Peyer's patch (tissue), 4 donors: Measurements from ENCODE around the gene ARAP2. TPM values are rescaled to one million over a fixed set of nuclear protein-coding genes. Genes with fewer than 3 reads are reported as not detected.

Source experiments
- DNase-seq, 3 donors: peaks; one replicate each; pipeline ENCODE4 v3.0.0-alpha.2; 2017 to 2019
- H3K27ac ChIP-seq, 4 donors: fragments of 200-600 bp; sonication (generic); one replicate each; pipeline ENCODE4 v1.5.1; 2016 to 2019
- H3K27me3 ChIP-seq, 2 donors: fragments of 200-600 bp; sonication (generic); one replicate each; pipeline ENCODE4 v1.5.1; 2019
- H3K36me3 ChIP-seq, 3 donors: fragments of 200-600 bp; sonication (generic); one replicate each; pipeline ENCODE4 v1.5.1; 2016 to 2019
- H3K4me1 ChIP-seq, 4 donors: fragments of 200-600 bp; sonication (generic); one replicate each; pipeline ENCODE4 v1.5.1; 2016 to 2019
- H3K4me3 ChIP-seq, 4 donors: fragments of 200-600 bp; sonication (generic); 1 replicate in 3 of 4; 2 replicates in 1 of 4; pipeline ENCODE4 v1.5.1; 2016 to 2019; ENCODE audit warnings: mild to moderate bottlenecking in 1 of 4
- H3K9me3 ChIP-seq, 4 donors: fragments of 200-600 bp; sonication (generic); one replicate each; pipeline ENCODE4 v1.5.1; 2016 to 2019; ENCODE audit warnings: mild to moderate bottlenecking in 1 of 4
- CTCF ChIP-seq, 6 experiments: fragments of 450-650 bp in 4 of 6; fragments of 200-600 bp in 2 of 6; sonication (generic) in 1 of 6; IDR thresholded peaks; one replicate each; pipeline ENCODE4 v1.5.1; 2017 to 2019; ENCODE audit warnings: antibody characterized with exemption in 6 of 6, mild to moderate bottlenecking in 3 of 6, moderate library complexity in 1 of 6
- POLR2A ChIP-seq, 2 donors: fragments of 450-650 bp; IDR thresholded peaks; one replicate each; pipeline ENCODE4 v1.5.1; 2017; ENCODE audit warnings: antibody characterized with exemption in 2 of 2, mild to moderate bottlenecking in 2 of 2, moderate library complexity in 2 of 2
- total RNA-seq, 4 donors: library from RNA; depleted of rRNA; stranded (reverse); fragments of >200 nt; gene quantifications; one replicate each; pipeline ENCODE4 v1.1.0, GENCODE V29; 2016

Gene ARAP2
- total RNA-seq, 4 donors from 2014 or later, result 66.8 to 115 (median 81.9) TPM

GRCh38 chr4:36207367-36207766, 36.9 kb downstream of the ARAP2 start:
- Histone ChIP-seq H3K9me3 (no peaks in the 10 kb centered on the region), H3K27me3 (no peaks in the 10 kb centered on the region), H3K4me3 (no peak overlapping the region), H3K4me1 (no peaks in the 10 kb centered on the region), H3K36me3 (peaks cover 0 to 8% (median 0%) of the 10 kb centered on the region in 3 donors), H3K27ac (no peak overlapping the region)
- TF ChIP-seq CTCF (IDR thresholded peaks at IDR 0.05) (no peak), POLR2A (IDR thresholded peaks at IDR 0.05) (no peak)
- DNase-seq, result no peak

GRCh38 chr4:36206603-36207311, 37.6 kb downstream of the ARAP2 start:
- H3K4me3 ChIP-seq, result no peak overlapping the region
- no peak overlapping the region for H3K27ac ChIP-seq
- no peak for DNase-seq
- H3K27me3 ChIP-seq, result no peaks in the 10 kb centered on the region
- no peaks in the 10 kb centered on the region for H3K9me3 ChIP-seq
- H3K4me1 ChIP-seq, result no peaks in the 10 kb centered on the region
- no peak for TF ChIP-seq POLR2A (IDR thresholded peaks at IDR 0.05)
- no peak for TF ChIP-seq CTCF (IDR thresholded peaks at IDR 0.05)
- H3K36me3 ChIP-seq, result peaks cover 0 to 8% (median 0%) of the 10 kb centered on the region in 3 donors

DNA sequence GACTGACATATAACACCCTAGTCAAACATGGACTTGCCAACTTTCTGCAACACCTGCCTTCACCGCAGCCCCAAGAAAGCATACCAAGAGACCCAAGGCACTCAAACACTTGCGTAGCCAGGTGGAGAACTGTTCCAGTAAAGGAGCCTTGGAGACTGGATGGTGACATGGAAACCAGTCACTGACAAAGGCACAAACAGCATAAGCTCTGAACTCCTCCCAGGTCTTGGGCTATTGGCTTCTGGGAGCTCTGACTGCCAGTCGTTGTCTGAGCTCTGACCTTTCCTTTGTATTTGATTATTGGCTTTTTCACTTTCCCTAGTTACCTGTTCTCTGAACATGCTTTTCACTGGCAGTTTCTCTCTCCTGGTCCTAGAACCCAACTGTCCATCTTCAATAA, 38.3 kb downstream of the ARAP2 start:
- Histone ChIP-seq H3K27me3 (no peaks in the 10 kb centered on the region), H3K27ac (no peak overlapping the region), H3K36me3 (peaks cover 0 to 8% (median 0%) of the 10 kb centered on the region in 3 donors), H3K4me3 (no peak overlapping the region), H3K9me3 (no peaks in the 10 kb centered on the region), H3K4me1 (no peaks in the 10 kb centered on the region)
- DNase-seq, result no peak
- TF ChIP-seq POLR2A (IDR thresholded peaks at IDR 0.05), result no peak
- no peak for TF ChIP-seq CTCF (IDR thresholded peaks at IDR 0.05)

DNA sequence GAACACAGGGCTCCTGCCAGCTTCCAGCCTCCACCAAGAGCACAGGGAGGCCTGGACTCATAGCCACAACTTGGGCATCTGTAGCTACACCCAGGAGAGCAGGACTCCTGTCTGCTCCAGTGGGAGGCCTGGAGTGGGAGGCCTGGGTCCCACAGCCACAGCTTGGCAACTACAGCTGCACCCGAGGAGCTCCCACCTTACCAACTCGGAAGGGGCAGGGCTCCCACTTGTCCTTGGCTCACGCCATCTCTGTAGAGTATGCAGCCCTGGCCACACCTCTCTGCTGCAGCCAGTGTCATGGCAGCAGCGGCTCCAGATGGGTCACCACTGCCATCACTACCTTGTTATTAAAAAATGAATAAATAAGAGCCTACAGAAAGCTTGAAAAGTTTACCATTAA, 45.5 kb downstream of the ARAP2 start:
- no peak for DNase-seq

DNA sequence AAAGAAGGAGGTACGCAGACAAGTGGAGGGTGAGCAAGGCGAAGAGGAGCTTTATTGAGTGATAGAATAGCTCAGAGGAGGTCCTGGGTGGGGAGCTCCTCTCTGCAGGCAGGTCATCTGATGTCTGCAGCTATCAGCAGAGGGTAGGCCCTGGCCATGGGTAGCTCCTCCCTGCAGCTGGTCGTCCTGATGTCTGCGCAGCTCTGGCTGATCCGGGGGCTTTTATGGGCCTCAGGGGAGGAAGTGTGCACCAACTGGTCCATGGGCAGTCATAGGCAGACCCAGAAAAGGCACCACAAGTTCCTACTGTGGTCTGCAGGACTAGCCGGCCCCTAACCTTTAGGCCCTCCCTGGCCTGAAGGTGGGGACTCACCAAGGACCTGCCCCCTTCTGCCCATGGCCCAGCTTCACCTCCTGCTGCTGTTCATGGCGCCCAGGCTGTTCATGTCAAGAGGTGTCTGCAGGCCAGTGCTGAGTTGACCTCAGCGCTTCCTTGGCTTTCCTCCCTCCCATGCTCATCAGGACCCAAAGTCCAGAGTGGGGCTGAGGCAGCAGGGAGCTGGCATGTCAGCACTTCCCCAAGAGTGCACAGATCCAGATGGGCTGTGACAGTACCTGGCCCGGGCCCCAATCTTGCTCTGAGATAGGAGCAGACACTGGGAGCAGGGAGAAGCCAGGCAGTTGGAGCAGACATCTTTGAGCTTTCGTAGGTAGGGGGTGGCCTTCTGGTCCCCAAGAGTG, 46.1 kb downstream of the ARAP2 start:
- H3K4me1 ChIP-seq, result no peaks in the 10 kb centered on the region
- H3K36me3 ChIP-seq, result peaks cover 0 to 11% (median 0%) of the 10 kb centered on the region in 3 donors
- H3K27me3 ChIP-seq, result no peaks in the 10 kb centered on the region
- H3K4me3 ChIP-seq, result no peak overlapping the region
- H3K27ac ChIP-seq, result no peak overlapping the region
- TF ChIP-seq POLR2A (IDR thresholded peaks at IDR 0.05) (no peak), CTCF (IDR thresholded peaks at IDR 0.05) (no peak)
- no peak for DNase-seq
- H3K9me3 ChIP-seq, result no peaks in the 10 kb centered on the region

More for the DNA sequence above, 45.5 kb downstream of the ARAP2 start:
- H3K4me1 ChIP-seq, result no peaks in the 10 kb centered on the region
- TF ChIP-seq CTCF (IDR thresholded peaks at IDR 0.05), result no peak
- TF ChIP-seq POLR2A (IDR thresholded peaks at IDR 0.05), result no peak
- no peak overlapping the region for H3K27ac ChIP-seq
- H3K27me3 ChIP-seq, result no peaks in the 10 kb centered on the region
- H3K36me3 ChIP-seq, result peaks cover 0 to 11% (median 0%) of the 10 kb centered on the region in 3 donors
- H3K4me3 ChIP-seq, result no peak overlapping the region
- H3K9me3 ChIP-seq, result no peaks in the 10 kb centered on the region
